K562 (cell line): ENCODE measurements around the gene SSU72. TPM values are rescaled to one million over a fixed set of nuclear protein-coding genes. Genes with fewer than 3 reads are reported as not detected.

Experiments
- BRD9 ChIP-seq: fragments of 450-650 bp; IDR thresholded peaks from 2 replicates; pipeline ENCODE4 v1.6.1; 2018; ENCODE audit warnings: low read depth; ENCODE audit not compliant: partially characterized antibody
- GABPA ChIP-seq: fragments of 200-800 bp; sonication (Bioruptor generic); conservative IDR thresholded peaks from 2 replicates; pipeline ENCODE4 v1.6.1; 2016; ENCODE audit warnings: low read depth, missing genetic modification characterization, missing compliant biosample characterization
- NR3C1 ChIP-seq: sonication (generic); formaldehyde crosslinking; IDR thresholded peaks from 2 replicates; pipeline ENCODE4 v1.8.1; 2022; ENCODE audit warnings: missing genetic modification reagents
- ZBED1 ChIP-seq: IDR thresholded peaks from 2 replicates; pipeline ENCODE4 v1.6.1; 2014
- polyA plus RNA-seq, 8 experiments: library from polyadenylated mRNA; depleted of rRNA in 4 of 8; stranded (reverse) in 5 of 8; unstranded in 3 of 8; fragments of >200 nt; fragmentation: Nextera tagmentation in 2 of 8; fragmentation: Illumina TruSeq in 1 of 8; extraction: Ambion mirVana in 2 of 8; extraction: Trizol in 1 of 8; gene quantifications; 2 replicates each; pipeline versions ENCODE4 v1.2.1 to v1.2.3, GENCODE V29; 2011 to 2014; ENCODE audit warnings: inconsistent platforms in 1 of 8, missing spikeins in 1 of 8
- total RNA-seq, 7 experiments: library from RNA; depleted of rRNA in 6 of 7; stranded (reverse); fragments of >200 nt in 6 of 7; fragmentation: Illumina TruSeq in 2 of 7; extraction: Trizol in 2 of 7; gene quantifications; 2 replicates each; pipeline versions ENCODE4 v1.2.1 to v1.2.3, GENCODE V29; 2011 to 2021; ENCODE audit warnings: low replicate concordance in 1 of 7
- TF ChIP-seq, protein P1 (sequence below): fragments of 450-650 bp; IDR thresholded peaks from 2 replicates; pipeline ENCODE4 v1.6.1; 2018; ENCODE audit not compliant: partially characterized antibody
- TF ChIP-seq, protein P2 (sequence below): fragments of 450-650 bp; formaldehyde crosslinking; IDR thresholded peaks from 2 replicates; pipeline ENCODE4 v1.4.0; 2020; ENCODE audit warnings: mild to moderate bottlenecking, moderate library complexity

Gene SSU72
- total and polyA plus RNA-seq, 9 of the 15 experiments (the other 6 are each of a cell fraction or from before 2014, with no cell fraction given), result 70.8 to 201 (median 94.6) TPM

DNA sequence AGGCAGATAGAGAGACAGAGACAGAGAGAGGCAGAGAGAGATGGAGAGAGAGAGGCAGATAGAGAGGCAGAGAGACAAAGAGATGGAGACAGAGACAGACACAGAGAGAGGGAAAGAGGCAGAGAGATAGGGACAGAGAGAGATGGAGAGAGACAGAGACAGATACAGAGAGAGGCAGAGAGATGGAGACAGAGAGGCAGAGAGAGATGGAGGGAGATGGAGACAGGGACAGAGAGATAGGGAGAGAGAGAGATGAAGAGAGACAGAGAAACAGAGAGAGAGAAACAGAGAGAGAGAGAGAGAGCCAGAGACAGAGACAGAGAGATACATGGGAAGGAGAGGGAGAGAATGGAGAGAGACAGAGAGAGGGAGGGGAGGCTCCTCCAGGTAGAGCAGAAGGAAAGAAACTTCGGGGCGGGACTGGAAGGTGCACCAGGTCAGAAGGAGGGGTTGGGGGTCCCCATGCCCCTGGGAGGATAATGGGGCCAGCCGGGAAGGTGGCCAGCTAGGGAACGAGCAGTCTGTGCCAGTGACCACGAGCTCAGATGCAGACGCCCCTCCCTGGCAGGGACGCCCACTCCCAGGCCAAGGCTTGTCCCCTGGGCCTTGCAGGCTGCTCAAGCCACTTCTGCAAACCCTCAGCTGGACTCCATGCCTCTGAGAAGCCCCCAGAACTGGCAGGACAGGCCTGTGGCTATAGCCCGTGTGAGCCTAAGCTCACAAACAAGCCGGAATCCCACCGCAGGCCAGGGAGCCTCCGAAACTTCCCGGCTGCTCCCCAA, 22.0 kb upstream of the SSU72 start (continued):
- TF ChIP-seq, protein P1, sequence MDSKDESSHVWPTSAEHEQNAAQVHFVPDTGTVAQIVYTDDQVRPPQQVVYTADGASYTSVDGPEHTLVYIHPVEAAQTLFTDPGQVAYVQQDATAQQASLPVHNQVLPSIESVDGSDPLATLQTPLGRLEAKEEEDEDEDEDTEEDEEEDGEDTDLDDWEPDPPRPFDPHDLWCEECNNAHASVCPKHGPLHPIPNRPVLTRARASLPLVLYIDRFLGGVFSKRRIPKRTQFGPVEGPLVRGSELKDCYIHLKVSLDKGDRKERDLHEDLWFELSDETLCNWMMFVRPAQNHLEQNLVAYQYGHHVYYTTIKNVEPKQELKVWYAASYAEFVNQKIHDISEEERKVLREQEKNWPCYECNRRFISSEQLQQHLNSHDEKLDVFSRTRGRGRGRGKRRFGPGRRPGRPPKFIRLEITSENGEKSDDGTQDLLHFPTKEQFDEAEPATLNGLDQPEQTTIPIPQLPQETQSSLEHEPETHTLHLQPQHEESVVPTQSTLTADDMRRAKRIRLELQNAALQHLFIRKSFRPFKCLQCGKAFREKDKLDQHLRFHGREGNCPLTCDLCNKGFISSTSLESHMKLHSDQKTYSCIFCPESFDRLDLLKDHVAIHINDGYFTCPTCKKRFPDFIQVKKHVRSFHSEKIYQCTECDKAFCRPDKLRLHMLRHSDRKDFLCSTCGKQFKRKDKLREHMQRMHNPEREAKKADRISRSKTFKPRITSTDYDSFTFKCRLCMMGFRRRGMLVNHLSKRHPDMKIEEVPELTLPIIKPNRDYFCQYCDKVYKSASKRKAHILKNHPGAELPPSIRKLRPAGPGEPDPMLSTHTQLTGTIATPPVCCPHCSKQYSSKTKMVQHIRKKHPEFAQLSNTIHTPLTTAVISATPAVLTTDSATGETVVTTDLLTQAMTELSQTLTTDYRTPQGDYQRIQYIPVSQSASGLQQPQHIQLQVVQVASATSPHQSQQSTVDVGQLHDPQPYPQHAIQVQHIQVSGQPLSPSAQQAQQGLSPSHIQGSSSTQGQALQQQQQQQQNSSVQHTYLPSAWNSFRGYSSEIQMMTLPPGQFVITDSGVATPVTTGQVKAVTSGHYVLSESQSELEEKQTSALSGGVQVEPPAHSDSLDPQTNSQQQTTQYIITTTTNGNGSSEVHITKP, result no peak
- TF ChIP-seq NR3C1 (CRISPR knock-in tag), result no peak
- TF ChIP-seq, protein P2, sequence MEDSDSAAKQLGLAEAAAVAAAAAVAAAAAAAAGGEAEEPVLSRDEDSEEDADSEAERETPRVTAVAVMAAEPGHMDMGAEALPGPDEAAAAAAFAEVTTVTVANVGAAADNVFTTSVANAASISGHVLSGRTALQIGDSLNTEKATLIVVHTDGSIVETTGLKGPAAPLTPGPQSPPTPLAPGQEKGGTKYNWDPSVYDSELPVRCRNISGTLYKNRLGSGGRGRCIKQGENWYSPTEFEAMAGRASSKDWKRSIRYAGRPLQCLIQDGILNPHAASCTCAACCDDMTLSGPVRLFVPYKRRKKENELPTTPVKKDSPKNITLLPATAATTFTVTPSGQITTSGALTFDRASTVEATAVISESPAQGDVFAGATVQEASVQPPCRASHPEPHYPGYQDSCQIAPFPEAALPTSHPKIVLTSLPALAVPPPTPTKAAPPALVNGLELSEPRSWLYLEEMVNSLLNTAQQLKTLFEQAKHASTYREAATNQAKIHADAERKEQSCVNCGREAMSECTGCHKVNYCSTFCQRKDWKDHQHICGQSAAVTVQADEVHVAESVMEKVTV, result no peak
- TF ChIP-seq ZBED1, result no peak
- no peak for TF ChIP-seq BRD9
- no peak for TF ChIP-seq GABPA
